Cardiac fibroblast (primary cell): ENCODE results near the gene SH3BP1.

ENCODE experiments used
- DNase-seq, 2 donors: peaks; one replicate each; pipeline versions ENCODE4 v3.0.0 to v3.0.0-alpha.2; 2010; ENCODE audit warnings: low read depth in 2 of 2
- H3K4me3 ChIP-seq, 2 donors: replicated peaks in 1 of 2; 1 replicate in 1 of 2; 2 replicates in 1 of 2; pipeline ENCODE4 v1.5.1; 2011; ENCODE audit warnings: low read depth in 2 of 2, low read length in 2 of 2, mild to moderate bottlenecking in 2 of 2, moderate library complexity in 1 of 2
- TF ChIP-seq, protein P1 (sequence below): IDR thresholded peaks from one replicate; pipeline ENCODE4 v1.5.1; 2011; ENCODE audit warnings: low read depth, mild to moderate bottlenecking, low read length, inconsistent platforms

Gene SH3BP1

DNA sequence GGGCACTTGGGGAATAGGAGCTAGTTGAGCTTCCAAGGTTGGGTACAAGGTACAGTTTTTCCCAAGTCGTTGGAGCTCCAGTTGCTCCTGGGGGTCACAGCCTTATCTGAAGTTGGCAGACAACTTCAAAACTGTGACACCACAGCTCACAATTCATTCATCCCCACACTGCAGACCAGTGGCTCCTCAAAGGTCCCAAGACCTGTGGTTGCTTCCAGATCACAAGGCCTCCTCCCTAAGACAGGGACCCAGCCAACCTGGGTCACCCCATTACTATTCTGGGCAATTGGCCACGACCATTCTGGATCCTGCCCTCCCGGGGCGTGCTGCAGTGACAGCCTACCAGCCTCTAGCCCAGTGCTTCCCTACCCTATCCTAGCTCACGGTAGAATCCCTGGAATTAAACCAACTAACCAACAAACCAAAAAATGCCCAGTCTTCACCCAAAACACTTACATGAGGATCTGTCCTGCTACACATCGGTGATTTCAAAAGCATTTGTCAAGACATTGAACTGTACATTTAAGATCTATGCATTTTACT, 18.2 kb downstream of the SH3BP1 start:
- DNase-seq = no peak
- H3K4me3 ChIP-seq = peak overlapping the region; percentile 50 to 52
- TF ChIP-seq, protein P1, sequence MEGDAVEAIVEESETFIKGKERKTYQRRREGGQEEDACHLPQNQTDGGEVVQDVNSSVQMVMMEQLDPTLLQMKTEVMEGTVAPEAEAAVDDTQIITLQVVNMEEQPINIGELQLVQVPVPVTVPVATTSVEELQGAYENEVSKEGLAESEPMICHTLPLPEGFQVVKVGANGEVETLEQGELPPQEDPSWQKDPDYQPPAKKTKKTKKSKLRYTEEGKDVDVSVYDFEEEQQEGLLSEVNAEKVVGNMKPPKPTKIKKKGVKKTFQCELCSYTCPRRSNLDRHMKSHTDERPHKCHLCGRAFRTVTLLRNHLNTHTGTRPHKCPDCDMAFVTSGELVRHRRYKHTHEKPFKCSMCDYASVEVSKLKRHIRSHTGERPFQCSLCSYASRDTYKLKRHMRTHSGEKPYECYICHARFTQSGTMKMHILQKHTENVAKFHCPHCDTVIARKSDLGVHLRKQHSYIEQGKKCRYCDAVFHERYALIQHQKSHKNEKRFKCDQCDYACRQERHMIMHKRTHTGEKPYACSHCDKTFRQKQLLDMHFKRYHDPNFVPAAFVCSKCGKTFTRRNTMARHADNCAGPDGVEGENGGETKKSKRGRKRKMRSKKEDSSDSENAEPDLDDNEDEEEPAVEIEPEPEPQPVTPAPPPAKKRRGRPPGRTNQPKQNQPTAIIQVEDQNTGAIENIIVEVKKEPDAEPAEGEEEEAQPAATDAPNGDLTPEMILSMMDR = no peak

GRCh38 chr22:37658133-37659065, 18.9 kb downstream of the SH3BP1 start, which contains the start of gene PDXP:
TSS of gene PDXP (plus strand) at chr22:37658723. CDS start at chr22:37658783, 60 bp downstream.
- DNase-seq = peak; percentile 100
- TF ChIP-seq, protein P1 = no peak
- H3K4me3 ChIP-seq = peak within 1 kb of the TSS; percentile 80

DNA sequence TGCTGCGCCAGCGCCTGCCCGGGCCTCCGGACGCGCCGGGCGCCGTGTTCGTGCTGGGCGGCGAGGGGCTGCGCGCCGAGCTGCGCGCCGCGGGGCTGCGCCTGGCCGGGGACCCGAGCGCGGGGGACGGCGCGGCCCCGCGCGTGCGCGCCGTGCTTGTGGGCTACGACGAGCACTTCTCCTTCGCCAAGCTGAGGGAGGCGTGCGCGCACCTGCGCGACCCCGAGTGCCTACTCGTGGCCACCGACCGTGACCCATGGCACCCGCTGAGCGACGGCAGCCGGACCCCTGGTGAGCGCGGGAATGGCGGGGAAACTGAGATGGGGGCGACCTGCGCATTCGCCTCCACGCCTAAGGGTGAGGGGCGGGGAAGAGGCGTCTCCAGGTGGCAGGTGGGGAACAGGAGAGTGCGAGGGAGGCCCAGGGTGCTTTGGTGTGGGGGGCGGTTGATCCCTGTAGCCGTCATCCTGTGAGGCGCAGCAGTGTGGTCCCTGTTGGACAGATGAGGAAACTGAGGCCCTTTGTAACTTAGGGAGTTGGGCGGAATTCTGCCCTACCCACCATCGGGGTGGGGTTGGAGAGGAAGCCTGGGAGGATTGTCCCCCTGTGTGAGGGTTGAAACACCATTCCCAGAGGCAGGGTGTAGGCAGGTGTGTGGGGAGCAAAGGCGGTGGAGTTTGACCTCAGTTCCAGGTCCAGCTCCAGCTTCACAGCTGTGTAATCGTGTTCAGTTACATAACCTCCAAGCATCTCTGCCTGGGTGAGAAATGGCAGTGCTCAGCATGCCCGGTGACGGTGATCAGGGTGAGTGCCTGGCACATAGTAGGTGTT, 19.8 kb downstream of the SH3BP1 start:
- peak overlapping the region; percentile 80 for H3K4me3 ChIP-seq
- TF ChIP-seq, protein P1 = no peak
- peak in 1 of 2 donors; percentile 15 for DNase-seq

- no peak for DNase-seq
- TF ChIP-seq, protein P1 = no peak
- peak overlapping the region in 1 of 2 donors; percentile 80 for H3K4me3 ChIP-seq
Observed at GRCh38 chr22:37659897-37660708, 20.6 kb downstream of the SH3BP1 start.

GRCh38 chr22:37660709-37661045, 21.2 kb downstream of the SH3BP1 start:
- TF ChIP-seq, protein P1 = no peak
- no peak for DNase-seq
- H3K4me3 ChIP-seq = no peak overlapping the region
